H9 (cell line): ENCODE data around the gene ITSN1. TPM values are rescaled to one million over a fixed set of nuclear protein-coding genes. Genes with fewer than 3 reads are reported as not detected.

Experiments
- DNase-seq: peaks from one replicate; pipeline ENCODE4 v3.0.0-alpha.2; 2017
- H2AFZ ChIP-seq: one replicate; pipeline ENCODE4 v1.6.1; 2013; ENCODE audit warnings: mild to moderate bottlenecking, low read length, control low read depth, moderate library complexity
- H2AK5ac ChIP-seq: 2 replicates; pipeline ENCODE4 v1.6.1; 2013; ENCODE audit warnings: low read length, control low read depth, mixed read lengths; ENCODE audit not compliant: insufficient read length
- H2BK120ac ChIP-seq: one replicate; pipeline ENCODE4 v1.6.1; 2013; ENCODE audit warnings: low read depth, mild to moderate bottlenecking, low read length, control low read depth, inconsistent platforms; ENCODE audit not compliant: poor library complexity, severe bottlenecking
- H2BK12ac ChIP-seq: 2 replicates; pipeline ENCODE4 v1.6.1; 2013; ENCODE audit warnings: low read length, control low read depth, mixed read lengths, low read depth; ENCODE audit not compliant: insufficient read length
- H2BK15ac ChIP-seq: 2 replicates; pipeline ENCODE4 v1.6.1; 2013; ENCODE audit warnings: low read depth, low read length, control low read depth
- H2BK20ac ChIP-seq: one replicate; pipeline ENCODE4 v1.6.1; 2013; ENCODE audit warnings: low read depth, mild to moderate bottlenecking, low read length, control low read depth, inconsistent platforms; ENCODE audit not compliant: poor library complexity, severe bottlenecking
- H2BK5ac ChIP-seq: 2 replicates; pipeline ENCODE4 v1.6.1; 2013; ENCODE audit warnings: low read length, control low read depth, mixed read lengths; ENCODE audit not compliant: insufficient read length
- H3K14ac ChIP-seq: 2 replicates; pipeline ENCODE4 v1.6.1; 2013; ENCODE audit warnings: low read length, control low read depth; ENCODE audit not compliant: insufficient read depth
- H3K18ac ChIP-seq: 2 replicates; pipeline ENCODE4 v1.6.1; 2013; ENCODE audit warnings: low read depth, mild to moderate bottlenecking, mixed read lengths, low read length, control low read depth; ENCODE audit not compliant: insufficient read length
- H3K23ac ChIP-seq: 2 replicates; pipeline ENCODE4 v1.6.1; 2013; ENCODE audit warnings: low read length, control low read depth, mixed read lengths, low read depth; ENCODE audit not compliant: insufficient read length
- H3K23me2 ChIP-seq: 2 replicates; pipeline ENCODE4 v1.6.1; 2013; ENCODE audit warnings: low read depth, mild to moderate bottlenecking, mixed read lengths, low read length, control low read depth; ENCODE audit not compliant: insufficient read length, poor library complexity, severe bottlenecking
- H3K27ac ChIP-seq: 2 replicates; pipeline ENCODE4 v1.5.1; 2013; ENCODE audit warnings: low read length, control low read depth, mixed read lengths, low read depth; ENCODE audit not compliant: insufficient read length
- H3K27me3 ChIP-seq: 2 replicates; pipeline ENCODE4 v1.6.1; 2013; ENCODE audit warnings: low read length, control low read depth, inconsistent platforms; ENCODE audit not compliant: insufficient read depth
- H3K4ac ChIP-seq: 2 replicates; pipeline ENCODE4 v1.6.1; 2013; ENCODE audit warnings: low read depth, mild to moderate bottlenecking, control low read depth, inconsistent platforms, low read length, moderate library complexity
- H3K4me1 ChIP-seq: 2 replicates; pipeline ENCODE4 v1.6.1; 2013; ENCODE audit warnings: low read length, control low read depth, inconsistent platforms; ENCODE audit not compliant: insufficient read depth
- H3K4me2 ChIP-seq: 2 replicates; pipeline ENCODE4 v1.6.1; 2013; ENCODE audit warnings: low read length, control low read depth, mixed read lengths; ENCODE audit not compliant: insufficient read length, insufficient read depth
- H3K56ac ChIP-seq: 2 replicates; pipeline ENCODE4 v1.6.1; 2013; ENCODE audit warnings: low read depth, mild to moderate bottlenecking, mixed read lengths, low read length, control low read depth; ENCODE audit not compliant: insufficient read length
- H3K79me1 ChIP-seq: 2 replicates; pipeline ENCODE4 v1.6.1; 2013; ENCODE audit warnings: low read depth, mild to moderate bottlenecking, moderate library complexity, low read length, control low read depth, inconsistent platforms; ENCODE audit not compliant: insufficient read depth, poor library complexity, severe bottlenecking
- H3K79me2 ChIP-seq: 2 replicates; pipeline ENCODE4 v1.6.1; 2013; ENCODE audit warnings: low read length, control low read depth, inconsistent platforms; ENCODE audit not compliant: insufficient read depth
- H3K9ac ChIP-seq: 2 replicates; pipeline ENCODE4 v1.6.1; 2013; ENCODE audit warnings: low read length, control low read depth, mixed read lengths; ENCODE audit not compliant: insufficient read length; ENCODE audit errors: extremely low read depth
- H3K9me3 ChIP-seq: one replicate; pipeline ENCODE4 v1.6.1; 2013; ENCODE audit warnings: low read depth, low read length, inconsistent platforms; ENCODE audit not compliant: control insufficient read depth
- H3T11ph ChIP-seq: one replicate; pipeline ENCODE4 v1.6.1; 2013; ENCODE audit warnings: mild to moderate bottlenecking, low read length, control low read depth, inconsistent platforms
- H4K20me1 ChIP-seq: one replicate; pipeline ENCODE4 v1.6.1; 2013; ENCODE audit not compliant: control insufficient read depth, insufficient read length, insufficient read depth
- H4K5ac ChIP-seq: 2 replicates; pipeline ENCODE4 v1.6.1; 2013; ENCODE audit warnings: low read depth, mild to moderate bottlenecking, mixed read lengths, low read length, control low read depth; ENCODE audit not compliant: insufficient read length
- H4K8ac ChIP-seq: replicated peaks from 2 replicates; pipeline ENCODE4 v1.6.1; 2013; ENCODE audit warnings: low read length, control low read depth, mixed read lengths, low read depth; ENCODE audit not compliant: insufficient read length
- H4K91ac ChIP-seq: 2 replicates; pipeline ENCODE4 v1.6.1; 2013; ENCODE audit warnings: low read depth, mild to moderate bottlenecking, moderate library complexity, mixed read lengths, low read length, control low read depth; ENCODE audit not compliant: insufficient read length
- H3K27ac Mint-ChIP-seq, 3 experiments: 2 replicates in 2 of 3; 3 replicates in 1 of 3; pipeline ENCODE4 v1.8.0; 2020 to 2021; ENCODE audit warnings: mixed read lengths in 3 of 3, mild to moderate bottlenecking in 1 of 3, moderate library complexity in 1 of 3
- H3K27me3 Mint-ChIP-seq: 2 replicates; pipeline ENCODE4 v1.8.0; 2021; ENCODE audit warnings: low read depth, mild to moderate bottlenecking, moderate library complexity, mixed read lengths
- H3K36me3 Mint-ChIP-seq, 3 experiments: 2 replicates in 2 of 3; 3 replicates in 1 of 3; pipeline ENCODE4 v1.8.0; 2020 to 2021; ENCODE audit warnings: low read depth in 3 of 3, mixed read lengths in 3 of 3; ENCODE audit not compliant: insufficient read depth in 1 of 3
- H3K4me1 Mint-ChIP-seq, 2 experiments: 2 replicates each; pipeline ENCODE4 v1.8.0; 2020; ENCODE audit warnings: mixed read lengths in 2 of 2
- H3K4me3 Mint-ChIP-seq, 2 experiments: 2 replicates in 1 of 2; 3 replicates in 1 of 2; pipeline ENCODE4 v1.8.0; 2020 to 2021; ENCODE audit warnings: mild to moderate bottlenecking in 2 of 2, mixed read lengths in 2 of 2, moderate library complexity in 1 of 2
- H3K9me3 Mint-ChIP-seq, 2 experiments: 2 replicates in 1 of 2; 3 replicates in 1 of 2; pipeline ENCODE4 v1.8.0; 2020; ENCODE audit warnings: mild to moderate bottlenecking in 2 of 2, mixed read lengths in 2 of 2, moderate library complexity in 1 of 2
- WGBS: extraction: QIAGEN DNeasy Blood & Tissue Kit; methylation state at CpG from one replicate; pipeline ENCODE4 v1.1.7; 2013; ENCODE audit warnings: missing lambda C conversion rate, low lambda C conversion rate, mixed read lengths; ENCODE audit not compliant: insufficient read length; ENCODE audit errors: extremely low coverage; 5-methylcytosine and 5-hydroxymethylcytosine counted together
- total RNA-seq: library from RNA; stranded (reverse); gene quantifications from 2 replicates; pipeline ENCODE4 v1.2.1, GENCODE V29; 2021
- TF ChIP-seq, protein P1 (sequence below): fragments of 200-600 bp; sonication (generic); conservative IDR thresholded peaks from 3 replicates; pipeline ENCODE4 v1.8.0; 2021; ENCODE audit warnings: antibody characterized with exemption, mild to moderate bottlenecking

The ITSN1 gene
- total RNA-seq, 1 experiment from 2014 or later: 94.2 TPM

DNA sequence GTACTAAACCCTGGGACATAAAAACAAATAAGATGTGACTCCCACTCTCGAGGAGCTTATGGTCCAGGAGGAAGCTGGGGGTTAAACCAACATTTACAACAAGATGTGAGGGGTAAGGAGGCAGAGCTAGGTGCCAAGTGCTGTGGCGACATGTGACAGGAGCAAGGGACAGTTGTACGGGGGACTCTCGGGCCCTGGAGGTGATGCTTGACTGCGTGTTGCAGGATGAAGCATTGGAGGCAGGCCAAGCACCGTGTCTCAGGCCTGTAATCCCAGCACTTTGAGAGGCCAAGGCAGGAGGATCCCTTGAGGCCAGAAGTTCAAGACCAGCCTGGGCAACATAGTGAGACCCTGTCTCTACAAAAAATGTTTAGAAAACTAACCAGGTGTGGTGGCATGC is 236.5 kb downstream of the ITSN1 start:
- H3K79me2 ChIP-seq: no peaks in the 10 kb centered on the region
- no peak overlapping the region for H3K23ac ChIP-seq
- H4K91ac ChIP-seq: no peak overlapping the region
- H2BK20ac ChIP-seq: no peak overlapping the region
- no peak overlapping the region for H3T11ph ChIP-seq
- H2BK15ac ChIP-seq: no peak overlapping the region
- no peaks in the 10 kb centered on the region for H4K20me1 ChIP-seq
- no peaks in the 10 kb centered on the region for H3K23me2 ChIP-seq
- TF ChIP-seq, protein P1, sequence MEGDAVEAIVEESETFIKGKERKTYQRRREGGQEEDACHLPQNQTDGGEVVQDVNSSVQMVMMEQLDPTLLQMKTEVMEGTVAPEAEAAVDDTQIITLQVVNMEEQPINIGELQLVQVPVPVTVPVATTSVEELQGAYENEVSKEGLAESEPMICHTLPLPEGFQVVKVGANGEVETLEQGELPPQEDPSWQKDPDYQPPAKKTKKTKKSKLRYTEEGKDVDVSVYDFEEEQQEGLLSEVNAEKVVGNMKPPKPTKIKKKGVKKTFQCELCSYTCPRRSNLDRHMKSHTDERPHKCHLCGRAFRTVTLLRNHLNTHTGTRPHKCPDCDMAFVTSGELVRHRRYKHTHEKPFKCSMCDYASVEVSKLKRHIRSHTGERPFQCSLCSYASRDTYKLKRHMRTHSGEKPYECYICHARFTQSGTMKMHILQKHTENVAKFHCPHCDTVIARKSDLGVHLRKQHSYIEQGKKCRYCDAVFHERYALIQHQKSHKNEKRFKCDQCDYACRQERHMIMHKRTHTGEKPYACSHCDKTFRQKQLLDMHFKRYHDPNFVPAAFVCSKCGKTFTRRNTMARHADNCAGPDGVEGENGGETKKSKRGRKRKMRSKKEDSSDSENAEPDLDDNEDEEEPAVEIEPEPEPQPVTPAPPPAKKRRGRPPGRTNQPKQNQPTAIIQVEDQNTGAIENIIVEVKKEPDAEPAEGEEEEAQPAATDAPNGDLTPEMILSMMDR: no peak
- H2BK5ac ChIP-seq: no peak overlapping the region
- H3K79me1 ChIP-seq: no peaks in the 10 kb centered on the region
- no peak overlapping the region for H2BK120ac ChIP-seq
- no peak overlapping the region for H4K5ac ChIP-seq
- no peak overlapping the region for H3K27ac ChIP-seq
- no peak overlapping the region for H2AFZ ChIP-seq
- no peak for DNase-seq
- H3K56ac ChIP-seq: no peak overlapping the region
- Mint-ChIP-seq H3K4me1 (no peaks in the 10 kb centered on the region; a peak in 1 of 4 replicates), H3K27ac (peak overlapping the region in 1 of 3 experiments; percentile 60; a peak in 1 of 7 replicates), H3K9me3 (no peaks in the 10 kb centered on the region), H3K4me3 (no peak overlapping the region), H3K27me3 (peaks cover 2% of the 10 kb centered on the region; the same call in 1 of the 2 replicates), H3K36me3 (no peaks in the 10 kb centered on the region)
- no peaks in the 10 kb centered on the region for H3K27me3 ChIP-seq
- H3K9ac ChIP-seq: no peak overlapping the region
- no peak overlapping the region for H3K4me2 ChIP-seq
- no peak overlapping the region for H2AK5ac ChIP-seq
- H3K9me3 ChIP-seq: no peaks in the 10 kb centered on the region
- no peak overlapping the region for H3K18ac ChIP-seq
- no peak overlapping the region for H3K4ac ChIP-seq
- no CpG with 5 or more reads among the region's 6 CpGs for WGBS
- no peaks in the 10 kb centered on the region for H3K4me1 ChIP-seq
- H3K14ac ChIP-seq: no peak overlapping the region
- H2BK12ac ChIP-seq: no peak overlapping the region
- H4K8ac ChIP-seq: no peak overlapping the region
